NCI-H1092 (cell line): ENCODE measurements around the gene SPDYE1.
"Not testable (repeated sequence)": the region's sequence is repeated elsewhere in the genome, so short reads cannot be mapped to it uniquely, and the experiment has no call there.

Experiments used
- DNase-seq: peaks from one replicate; lab custom pipeline; 2025; lab: John Stamatoyannopoulos, UW

Gene SPDYE1, protein sequence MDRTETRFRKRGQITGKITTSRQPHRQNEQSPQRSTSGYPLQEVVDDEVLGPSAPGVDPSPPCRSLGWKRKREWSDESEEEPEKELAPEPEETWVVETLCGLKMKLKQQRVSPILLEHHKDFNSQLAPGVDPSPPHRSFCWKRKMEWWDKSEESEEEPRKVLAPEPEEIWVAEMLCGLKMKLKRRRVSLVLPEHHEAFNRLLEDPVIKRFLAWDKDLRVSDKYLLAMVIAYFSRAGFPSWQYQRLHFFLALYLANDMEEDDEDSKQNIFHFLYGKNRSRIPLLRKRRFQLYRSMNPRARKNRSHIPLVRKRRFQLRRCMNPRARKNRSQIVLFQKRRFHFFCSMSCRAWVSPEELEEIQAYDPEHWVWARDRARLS

DNA sequence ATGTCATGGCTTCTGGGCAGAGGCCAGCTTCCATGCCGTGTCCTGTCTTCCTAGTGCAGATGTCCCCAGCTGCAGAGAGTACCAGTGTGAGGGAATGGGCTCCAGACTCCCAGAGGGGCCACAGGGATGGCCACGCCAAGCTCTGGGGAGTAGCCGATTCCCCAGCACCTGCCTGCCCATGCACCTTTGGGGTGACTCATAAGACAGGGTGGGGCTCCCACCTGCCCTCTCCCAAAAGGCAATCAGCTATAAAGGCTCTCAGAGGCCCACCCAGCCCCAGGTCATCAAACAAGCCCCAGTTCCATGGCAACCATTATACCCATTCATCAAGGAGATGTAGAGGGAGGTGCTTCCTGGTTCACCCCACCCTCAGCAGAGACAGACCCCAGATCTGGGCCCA, at the start of gene SPDYE1:
TSS of gene SPDYE1 (plus strand) at position 366 of the 400 bp plus-strand sequence. CDS start 2,053 bp downstream, outside the sequence.
- DNase-seq = not testable (repeated sequence)

DNA sequence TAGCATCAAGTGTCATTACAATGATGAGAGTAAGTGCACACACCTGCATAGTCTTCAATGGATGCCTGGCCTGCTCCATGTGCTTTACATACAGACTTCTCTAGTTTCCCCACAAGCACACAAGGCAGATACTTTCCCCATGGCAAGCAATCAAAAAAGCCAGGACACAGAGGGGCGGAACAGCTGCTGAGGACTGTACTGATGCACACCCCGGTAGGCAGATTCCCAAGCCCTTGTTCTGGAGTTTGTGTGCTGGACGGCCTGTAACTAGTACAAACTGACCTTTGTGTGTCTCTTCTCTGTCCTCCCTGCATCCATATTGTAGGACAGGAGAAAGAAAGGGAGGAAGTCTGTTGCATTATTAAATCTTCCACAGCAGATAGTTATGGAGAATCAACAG, 45.7 kb upstream of the SPDYE1 start:
- no peak for DNase-seq

DNA sequence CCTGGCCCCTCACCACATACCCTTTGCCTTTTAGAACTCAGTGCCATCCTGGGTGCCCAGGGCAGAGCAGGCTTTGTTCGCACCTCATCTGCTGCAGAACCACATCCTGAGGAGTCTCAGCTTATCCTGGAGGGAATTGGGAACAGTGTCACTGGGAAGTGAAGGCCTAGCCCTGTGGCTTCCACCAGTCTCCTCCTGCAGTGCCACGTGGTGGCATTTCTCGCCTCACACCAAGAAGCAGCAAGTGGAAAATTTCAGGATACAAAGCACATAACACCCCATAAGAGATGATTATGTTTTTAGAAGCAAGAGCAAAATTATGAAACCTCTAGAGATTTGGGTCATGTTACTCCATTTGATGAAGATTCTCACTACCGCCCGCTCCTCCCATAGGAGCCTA, 44.6 kb upstream of the SPDYE1 start:
- no peak for DNase-seq

DNA sequence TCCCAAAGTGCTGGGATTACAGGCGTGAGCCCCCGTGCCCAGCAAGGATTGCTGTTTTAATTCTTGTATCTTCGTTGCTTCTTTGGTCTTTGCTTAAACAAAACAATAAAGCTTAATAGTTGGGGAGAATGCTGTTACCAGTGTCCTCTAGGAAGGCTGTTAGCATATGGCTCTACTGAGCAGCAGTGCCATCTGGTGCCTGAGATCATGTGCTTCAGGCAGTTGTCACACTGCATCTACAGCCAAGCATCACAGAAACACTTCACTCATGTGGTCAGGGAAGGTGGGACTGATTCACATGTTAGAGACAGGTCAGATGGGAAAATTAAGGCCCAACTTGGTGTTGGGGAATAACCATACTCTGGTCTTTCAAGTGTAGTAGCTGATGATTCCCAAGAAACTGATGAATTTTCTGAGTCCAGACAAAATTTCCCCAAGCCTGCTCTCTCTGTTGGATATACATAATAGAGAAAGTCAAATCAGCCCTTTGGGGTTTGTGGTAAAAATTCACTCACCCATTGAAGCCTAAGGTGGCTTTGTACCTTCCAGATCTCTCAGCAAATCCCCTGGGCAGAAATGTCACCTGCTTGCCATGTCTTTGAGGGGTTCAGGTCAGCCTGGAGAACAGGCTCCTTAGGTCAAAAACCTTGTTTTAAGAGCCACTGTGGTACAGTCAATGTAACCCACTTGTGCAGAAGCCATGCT, 43.0 kb upstream of the SPDYE1 start:
- peak; percentile 15 for DNase-seq

DNA sequence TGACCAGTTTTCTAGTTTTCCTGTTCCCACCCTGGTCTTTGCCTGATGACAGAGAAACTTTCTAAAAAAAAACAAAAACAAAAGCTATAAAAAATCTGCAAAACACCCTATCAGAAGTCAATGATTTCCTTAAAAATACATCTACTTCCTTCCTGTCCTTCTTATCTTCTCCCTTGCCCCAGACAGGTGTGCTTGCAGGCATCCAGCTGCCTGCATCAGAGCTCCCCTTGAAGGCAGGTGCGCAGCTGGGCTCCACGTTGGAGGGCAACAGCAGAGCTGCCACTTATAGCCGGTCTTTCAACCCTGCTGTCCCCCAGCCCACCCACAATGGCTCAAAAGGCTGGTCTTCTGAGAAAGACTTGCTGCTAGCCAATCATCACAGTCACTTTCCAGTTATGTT, 41.7 kb upstream of the SPDYE1 start:
- no peak for DNase-seq

DNA sequence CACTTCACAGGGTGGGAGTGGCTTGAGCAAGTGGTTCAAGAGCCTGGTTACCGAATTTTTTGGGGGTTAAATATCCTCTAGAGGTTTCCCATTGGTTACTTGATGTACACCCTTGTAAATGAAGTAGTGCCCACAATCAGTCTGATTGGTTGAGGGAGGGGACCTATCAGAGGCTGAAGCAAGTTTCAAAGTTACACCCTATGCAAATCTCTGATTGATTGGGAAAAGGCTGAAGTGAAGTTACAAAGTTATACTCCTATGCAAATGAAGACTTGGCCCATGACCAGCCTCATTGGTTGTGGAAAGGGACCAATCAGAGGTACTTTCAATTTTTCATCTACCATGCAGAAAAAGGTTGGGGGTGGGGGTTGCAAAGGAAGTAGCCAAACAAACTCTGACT, 36.8 kb upstream of the SPDYE1 start:
- no peak for DNase-seq

DNA sequence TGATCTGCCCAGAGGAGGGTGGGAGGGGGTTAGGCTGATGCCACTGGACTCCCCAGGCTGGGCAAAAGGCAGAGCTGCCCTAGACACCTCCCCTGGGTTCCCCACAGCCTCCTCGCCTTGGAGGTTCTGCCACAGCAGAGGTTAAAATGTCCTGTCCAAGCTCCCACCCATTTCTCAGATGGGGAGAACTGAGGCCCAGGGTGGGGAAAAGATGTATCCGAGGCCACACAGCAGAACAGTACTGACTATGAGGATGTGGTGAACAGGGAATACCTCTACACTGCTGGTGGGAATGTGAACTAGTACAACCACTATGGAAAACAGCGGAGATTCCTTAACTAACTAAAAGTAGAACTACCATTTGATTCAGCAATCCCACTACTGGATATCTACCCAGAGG, 31.3 kb upstream of the SPDYE1 start:
- not testable (repeated sequence) for DNase-seq

DNA sequence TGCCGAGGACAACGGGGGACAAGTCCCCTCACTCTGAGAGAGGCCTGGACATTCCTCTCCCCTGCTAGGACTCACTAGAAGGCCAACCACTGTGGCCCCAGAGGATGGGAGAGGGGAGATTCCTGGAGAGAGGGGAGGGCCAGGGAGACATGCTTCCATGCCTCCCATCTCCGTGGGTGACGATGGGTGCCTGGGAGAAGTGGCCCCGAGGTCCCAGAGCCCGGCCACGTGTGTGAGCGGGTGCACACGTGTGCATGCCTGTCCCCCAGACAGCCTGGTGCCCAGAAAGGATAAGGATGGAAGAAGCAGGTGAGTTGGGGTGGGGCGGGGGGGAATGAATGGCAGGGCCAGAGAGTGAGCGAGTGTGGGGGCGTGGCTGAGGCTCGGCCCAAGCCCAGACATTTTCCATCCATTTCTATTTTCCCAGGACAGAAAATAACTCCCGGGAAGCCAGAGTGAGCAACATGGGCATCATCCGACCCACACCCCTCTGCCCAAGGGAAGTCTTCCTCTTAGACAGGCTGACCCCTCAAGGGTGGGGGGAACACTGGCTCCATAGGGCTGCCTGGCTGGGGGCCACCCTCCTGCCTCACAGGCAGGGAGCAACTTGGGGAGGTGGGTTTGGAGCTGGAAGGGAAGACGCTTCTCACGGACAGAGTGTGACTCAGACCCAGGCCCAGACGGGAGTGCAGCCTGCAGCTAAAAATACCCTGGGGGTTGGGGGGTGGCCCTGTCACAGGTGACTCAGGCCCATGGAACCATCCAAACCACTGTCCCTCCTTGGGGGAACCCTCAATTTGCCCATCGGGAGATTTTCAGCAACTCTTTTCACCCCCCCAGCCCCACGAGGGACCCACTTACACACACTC, 29.3 kb upstream of the SPDYE1 start:
- not testable (repeated sequence) for DNase-seq

DNA sequence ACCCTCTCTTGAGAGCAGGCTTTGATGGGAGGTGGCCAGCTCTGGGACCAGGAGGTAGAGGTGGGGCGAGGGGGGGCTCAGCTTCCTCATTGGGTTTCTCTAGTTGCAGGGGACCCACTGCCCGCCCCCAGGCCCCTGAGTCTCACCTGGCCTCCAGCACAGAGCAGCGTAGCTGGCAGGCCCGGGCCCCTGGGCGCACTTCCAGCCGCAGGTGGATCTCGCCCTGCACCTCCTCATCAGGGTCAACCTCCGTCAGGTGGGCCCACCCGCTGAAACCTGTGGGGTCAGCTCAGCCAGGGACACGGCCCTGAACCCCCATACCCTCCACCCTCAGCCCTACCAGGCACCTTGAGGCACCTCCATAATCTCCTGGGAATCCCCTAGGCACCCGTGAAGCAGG, 28.1 kb upstream of the SPDYE1 start:
- not testable (repeated sequence) for DNase-seq

DNA sequence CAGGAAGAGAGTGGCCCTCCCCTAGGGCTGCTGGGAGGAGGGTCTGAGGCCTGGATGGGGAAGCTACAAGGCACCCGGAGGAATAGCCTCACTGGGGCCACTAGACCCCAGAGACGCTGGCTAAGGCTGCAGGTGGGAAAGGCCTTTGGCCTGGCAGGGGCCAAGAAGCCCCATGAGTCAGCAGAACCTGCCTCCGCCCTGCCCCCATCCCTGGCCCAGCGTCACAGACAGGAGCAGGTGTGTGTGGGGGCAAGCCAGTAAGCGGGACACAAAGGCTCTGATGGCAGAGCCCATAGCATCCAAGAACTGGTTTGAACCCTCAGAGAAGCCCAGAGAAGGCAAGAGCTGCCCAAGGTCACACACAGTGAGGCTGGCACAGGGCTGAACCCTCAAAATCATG, 27.0 kb upstream of the SPDYE1 start:
- DNase-seq = not testable (repeated sequence)

DNA sequence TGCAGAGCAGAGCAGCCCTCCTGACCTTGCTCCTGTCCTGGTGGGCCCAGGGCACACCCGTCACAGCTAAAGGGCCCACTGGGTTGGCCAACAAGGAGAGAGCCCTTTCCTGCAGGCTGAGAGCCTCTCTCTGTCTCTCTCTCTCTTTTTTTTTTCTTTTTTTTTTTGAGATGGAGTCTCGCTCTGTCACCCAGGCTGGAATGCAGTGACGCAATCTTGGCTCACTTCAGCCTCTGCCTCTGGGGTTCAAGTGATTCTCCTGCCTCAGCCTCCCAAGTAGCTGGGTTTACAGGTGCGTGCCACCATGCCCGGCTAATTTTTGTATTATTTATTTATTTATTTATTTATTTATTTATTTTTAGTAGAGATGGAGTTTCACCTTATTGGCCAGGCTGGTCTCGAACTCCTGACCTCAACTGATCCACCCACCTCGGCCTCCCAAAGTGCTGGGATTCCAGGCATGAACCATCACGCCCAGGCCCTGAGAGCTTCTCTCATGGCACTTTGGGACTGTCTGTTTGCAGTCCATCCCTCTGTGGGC, 23.6 kb upstream of the SPDYE1 start:
- not testable (repeated sequence) for DNase-seq

DNA sequence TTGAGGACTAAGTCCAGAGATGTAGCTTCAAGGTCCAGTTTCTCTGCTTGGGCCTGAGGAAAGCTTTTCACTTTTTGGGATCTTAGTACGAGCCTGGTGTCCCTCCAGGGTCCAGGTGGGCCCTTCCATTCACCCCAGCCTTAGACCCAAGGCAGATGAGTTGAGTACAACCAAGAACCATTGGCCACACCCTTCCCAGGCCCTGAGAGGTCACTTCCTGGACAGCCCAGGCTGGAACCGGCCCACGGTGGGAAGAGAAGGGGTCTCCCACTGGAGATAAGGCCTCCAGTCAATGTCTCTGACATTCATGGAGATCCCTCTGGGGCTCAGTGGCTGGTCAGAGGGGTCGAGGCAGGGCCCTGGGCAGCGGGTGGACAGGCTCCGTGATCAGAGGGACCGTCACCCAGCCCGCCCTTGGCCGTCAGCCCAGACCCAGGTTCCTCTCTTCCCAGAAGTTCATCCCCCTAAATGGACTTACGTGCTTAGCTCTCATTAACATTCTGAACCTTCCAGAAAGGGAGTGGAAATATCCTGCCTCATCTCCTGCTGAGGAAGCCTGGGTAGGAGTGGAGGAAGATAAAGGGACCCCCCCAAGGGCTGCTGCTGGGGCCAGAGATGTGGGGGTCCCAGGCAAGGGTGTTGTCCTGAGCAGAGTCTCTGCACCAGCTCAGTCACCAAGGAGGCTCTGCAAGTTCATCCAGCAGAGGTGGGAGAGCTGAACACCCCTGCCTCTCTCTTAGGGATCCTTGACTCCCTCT, 22.8 kb upstream of the SPDYE1 start:
- not testable (repeated sequence) for DNase-seq

DNA sequence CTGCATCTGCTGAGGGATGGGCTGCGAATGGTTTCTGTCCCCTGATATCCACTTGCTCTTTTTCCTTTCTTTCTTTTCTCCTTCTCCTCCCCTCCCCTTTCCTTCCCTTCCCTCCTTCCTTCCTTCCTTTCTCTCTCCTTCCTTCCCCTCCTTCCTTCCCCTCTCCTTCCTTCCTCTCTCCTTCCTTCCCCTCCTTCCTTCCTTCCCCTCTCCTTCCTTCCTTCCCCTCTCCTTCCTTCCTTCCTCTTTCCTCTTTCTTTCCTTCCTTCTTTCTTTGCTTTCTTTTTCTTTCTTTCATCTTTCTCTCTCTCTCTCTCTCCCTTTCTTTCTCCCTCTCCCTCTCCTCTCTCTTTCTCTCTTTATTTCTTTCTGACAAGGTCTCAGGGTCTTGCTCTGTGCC, 20.2 kb upstream of the SPDYE1 start:
- DNase-seq = no peak

DNA sequence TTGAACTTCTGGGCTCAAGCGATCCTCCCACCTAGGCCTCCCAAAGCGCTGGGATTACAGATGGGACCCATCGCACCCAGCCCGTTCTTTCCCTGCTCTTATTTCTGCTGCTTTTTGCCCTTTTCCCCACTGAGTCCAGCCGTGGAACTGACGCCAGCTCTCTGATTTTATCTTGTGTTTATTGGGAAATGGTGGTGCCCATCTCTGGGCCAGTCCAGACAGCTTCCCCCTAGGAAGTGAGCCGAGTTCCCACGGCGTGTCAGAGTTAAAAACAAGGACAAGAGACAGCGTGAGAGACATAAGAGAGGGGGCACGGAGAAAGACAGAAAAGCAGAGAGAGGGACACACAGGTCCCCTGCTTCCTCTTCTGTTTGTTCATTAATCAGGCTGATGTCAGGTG, 19.6 kb upstream of the SPDYE1 start:
- not testable (repeated sequence) for DNase-seq

DNA sequence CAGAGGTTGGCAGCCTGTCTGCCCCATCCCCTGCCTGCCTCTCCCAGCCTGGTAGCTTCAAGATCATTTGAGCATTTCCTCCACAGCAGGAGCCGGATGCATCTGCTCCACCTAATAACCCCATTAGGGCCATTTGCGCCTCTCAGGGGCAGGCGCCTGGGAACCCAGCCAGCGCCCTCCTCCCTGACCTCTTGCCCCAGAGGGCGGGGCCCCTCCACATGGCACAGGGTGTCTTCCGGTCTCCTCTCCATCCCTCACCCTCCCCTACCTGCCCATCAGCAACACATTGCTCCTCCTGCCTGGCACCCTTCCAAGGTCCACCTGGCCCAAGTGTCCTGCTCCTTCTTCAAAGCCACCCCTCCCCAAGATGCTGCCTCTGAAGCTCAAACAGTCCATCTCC, 14.8 kb upstream of the SPDYE1 start:
- DNase-seq = not testable (repeated sequence)

DNA sequence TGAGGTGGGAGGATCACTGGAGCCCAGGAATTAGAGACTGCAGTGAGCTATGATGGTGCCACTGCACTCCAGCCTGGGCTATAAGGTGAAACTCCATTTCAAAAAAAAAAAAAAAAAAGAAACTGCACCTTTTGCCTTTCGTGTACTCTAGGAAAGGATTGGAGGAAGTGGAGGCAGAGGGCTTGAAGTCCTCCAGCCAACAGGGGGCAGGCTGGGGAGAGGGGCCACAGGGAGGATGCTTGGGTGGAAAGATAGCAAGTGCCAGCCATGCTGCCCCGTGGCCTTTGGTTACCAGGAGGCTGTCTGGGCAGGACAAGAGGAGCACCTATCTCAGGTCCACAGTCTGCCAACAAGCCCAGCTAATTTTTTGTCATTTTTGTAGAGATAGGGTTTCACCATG, 14.0 kb upstream of the SPDYE1 start:
- DNase-seq = not testable (repeated sequence)

DNA sequence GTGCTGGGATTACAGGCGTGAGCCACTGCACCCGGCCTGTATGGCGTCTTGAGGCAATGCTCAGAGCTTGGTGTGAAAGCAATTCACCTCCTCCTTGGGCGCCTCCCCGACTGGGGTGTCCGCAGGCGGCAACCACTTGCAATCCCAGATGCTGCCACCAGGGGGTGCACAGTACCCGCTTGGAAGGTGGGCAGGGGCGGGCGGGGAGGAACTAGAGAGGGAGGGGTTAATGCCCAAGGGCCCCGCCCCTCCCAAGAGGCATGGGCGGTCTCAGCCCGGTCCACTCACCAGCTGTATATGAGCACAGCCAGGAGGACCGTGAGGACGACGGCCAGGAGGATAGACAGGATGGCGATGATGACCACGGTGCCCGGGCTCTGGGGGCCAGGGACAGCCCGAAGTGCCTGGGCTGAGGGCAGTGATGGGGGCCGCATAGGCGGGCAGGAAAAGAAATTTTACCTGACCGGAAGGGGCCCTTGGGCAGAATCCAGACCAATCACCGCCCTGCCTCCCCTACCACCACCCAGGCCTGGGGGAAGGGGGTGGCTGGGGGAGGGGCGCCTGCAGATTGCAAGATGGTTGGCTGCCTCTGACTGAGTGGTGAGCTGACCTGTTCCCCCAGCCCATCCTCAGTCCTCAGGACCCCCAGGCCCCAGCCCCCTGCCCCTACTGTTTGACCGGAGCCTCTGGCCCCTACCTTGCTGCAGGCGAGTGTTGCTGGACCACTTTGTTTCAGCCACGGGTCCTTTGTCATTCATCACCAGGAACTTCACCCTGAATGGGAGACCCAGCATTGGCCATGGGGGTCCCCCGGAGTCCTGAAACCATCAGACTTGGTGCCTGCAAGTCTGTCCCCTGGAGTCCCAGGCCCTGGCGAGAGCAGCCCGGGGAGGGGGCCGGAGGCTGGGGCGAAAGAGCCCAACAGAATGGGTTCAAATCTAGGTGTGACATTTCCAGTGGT, 11.5 kb upstream of the SPDYE1 start:
- not testable (repeated sequence) for DNase-seq

DNA sequence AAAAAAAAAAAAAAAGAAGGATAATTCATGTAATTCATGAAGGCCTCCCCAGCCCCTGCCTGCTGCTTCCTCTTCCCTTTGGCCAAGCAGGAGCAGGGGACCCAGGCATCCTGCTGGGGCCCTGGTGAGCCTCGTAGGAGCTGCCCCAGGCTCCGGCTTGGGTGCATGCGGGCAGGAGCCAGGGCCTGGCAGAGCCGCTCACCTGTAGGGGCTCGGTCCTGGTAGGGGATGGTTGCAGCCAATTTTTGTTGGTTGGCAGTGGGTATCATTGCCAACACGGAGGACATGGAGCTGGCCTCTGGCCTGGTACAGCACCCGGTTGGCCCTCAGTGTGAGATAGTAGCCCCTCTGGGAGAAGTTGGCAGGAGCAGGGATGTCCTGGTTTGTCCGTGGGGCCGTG, 10.2 kb upstream of the SPDYE1 start:
- DNase-seq = not testable (repeated sequence)

DNA sequence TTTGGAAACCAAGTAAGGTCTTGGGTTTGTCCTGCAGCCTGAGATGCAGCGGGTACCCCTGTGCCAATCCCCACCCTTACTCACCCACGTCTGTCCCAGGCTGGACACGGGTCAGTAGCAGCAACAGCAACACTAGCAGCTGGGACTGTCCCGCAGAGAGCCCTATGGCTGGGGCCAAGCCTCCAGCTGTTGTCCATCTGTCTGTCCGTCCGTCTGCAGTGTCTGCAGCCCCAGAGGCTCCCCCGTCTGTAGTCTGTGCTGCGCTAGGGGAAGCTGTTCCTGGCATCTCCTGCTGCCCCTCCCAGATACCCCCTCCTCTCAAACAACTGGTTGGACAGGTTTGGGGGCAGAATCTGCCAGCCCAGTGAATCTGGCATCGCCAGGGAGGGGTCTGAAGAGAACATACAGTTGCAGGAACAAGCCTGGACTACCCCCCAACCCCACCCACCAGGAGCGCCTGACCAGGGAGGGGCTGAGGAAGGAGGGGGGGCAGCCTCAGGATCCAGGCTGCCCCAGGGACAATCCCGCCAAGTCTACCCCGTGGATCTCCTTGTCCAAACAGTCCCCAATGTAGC, 7.6 kb upstream of the SPDYE1 start:
- not testable (repeated sequence) for DNase-seq

DNA sequence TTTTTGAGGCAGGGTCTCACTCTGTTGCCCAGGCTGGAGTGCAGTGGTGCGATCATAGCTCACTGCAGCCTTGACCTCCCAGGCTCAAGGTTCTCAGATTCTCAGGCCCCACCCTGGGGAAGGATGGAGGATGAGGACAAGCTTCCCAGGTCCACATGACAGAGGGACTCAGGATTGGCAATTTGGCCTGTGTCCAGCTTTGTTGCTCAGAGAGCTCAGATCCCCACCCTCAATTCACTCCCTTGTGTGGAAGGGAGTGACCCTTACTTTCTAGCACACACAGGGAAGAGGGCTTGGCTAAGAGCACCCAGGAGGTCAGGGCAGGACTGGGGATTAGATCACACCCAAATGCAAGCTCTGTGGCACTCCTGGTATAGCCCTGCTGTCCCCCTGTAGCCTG, 6.9 kb upstream of the SPDYE1 start:
- DNase-seq = not testable (repeated sequence)
